B cell (primary cell): Measurements from ENCODE around the gene IFNLR1. TPM values are rescaled to one million over a fixed set of nuclear protein-coding genes. Genes with fewer than 3 reads are reported as not detected.

Source experiments
- ATAC-seq: fragments of 200-7000 bp; cut with Tn5 transposase; one replicate; pipeline ENCODE4 v1.10.0; 2021; ENCODE audit warnings: low read depth, mild to moderate bottlenecking, moderate number of reproducible peaks, moderate library complexity
- CTCF ChIA-PET: fragments of 350-600 bp; sonication (Branson Sonifier 250); formaldehyde crosslinking; loops from one replicate; lab custom pipeline; 2021; ENCODE audit warnings: antibody characterized with exemption, inconsistent platforms; lab: Charles Lee
- POLR2A ChIA-PET: fragments of 350-600 bp; sonication (Branson Sonifier 250); formaldehyde crosslinking; loops from one replicate; lab custom pipeline; 2021; ENCODE audit warnings: antibody characterized with exemption; lab: Charles Lee
- DNase-seq: peaks from one replicate; pipeline ENCODE4 v3.0.0; 2013
- H2AFZ ChIP-seq: 2 replicates; pipeline ENCODE4 v1.6.1; 2012; ENCODE audit warnings: mild to moderate bottlenecking, low read depth, low read length; ENCODE audit not compliant: insufficient read depth, poor library complexity, severe bottlenecking
- H3K27ac ChIP-seq, 2 donors: 1 replicate in 1 of 2; 2 replicates in 1 of 2; pipeline ENCODE4 v1.5.1; 2012 to 2013; ENCODE audit warnings: low read length in 2 of 2, mild to moderate bottlenecking in 2 of 2, moderate library complexity in 1 of 2
- H3K27me3 ChIP-seq, 4 experiments: fragments of 200-600 bp in 1 of 4; sonication (generic) in 1 of 4; replicated peaks in 1 of 4; 1 replicate in 2 of 4; 2 replicates in 2 of 4; pipeline versions ENCODE4 v1.6.1 to v1.7.0; 2013 to 2016; ENCODE audit warnings: low read length in 3 of 4, mild to moderate bottlenecking in 2 of 4, mixed read lengths in 1 of 4, moderate library complexity in 1 of 4; ENCODE audit not compliant: insufficient read depth in 4 of 4, control insufficient read depth in 3 of 4; ENCODE audit errors: control extremely low read depth in 1 of 4
- H3K36me3 ChIP-seq, 2 experiments: replicated peaks in 1 of 2; 1 replicate in 1 of 2; 2 replicates in 1 of 2; pipeline versions ENCODE4 v1.6.1 to v1.7.1; 2013; ENCODE audit warnings: low read length in 1 of 2; ENCODE audit not compliant: insufficient read depth in 2 of 2, control insufficient read depth in 1 of 2; ENCODE audit errors: control extremely low read depth in 1 of 2, extremely low read depth in 1 of 2
- H3K4me1 ChIP-seq, 2 donors: fragments of 200-600 bp in 1 of 2; sonication (generic) in 1 of 2; 1 replicate in 1 of 2; 2 replicates in 1 of 2; pipeline versions ENCODE4 v1.5.1 to v1.6.1; 2013 to 2017; ENCODE audit warnings: low read length in 2 of 2; ENCODE audit not compliant: control insufficient read depth in 2 of 2, insufficient read depth in 2 of 2
- H3K4me2 ChIP-seq: replicated peaks from 2 replicates; pipeline ENCODE3; 2012; ENCODE audit warnings: mild to moderate bottlenecking, low read depth, low read length; ENCODE audit not compliant: poor library complexity, severe bottlenecking
- H3K4me3 ChIP-seq, 5 experiments: fragments of 200-600 bp in 1 of 5; sonication (generic) in 1 of 5; 1 replicate in 3 of 5; 2 replicates in 2 of 5; pipeline versions ENCODE4 v1.5.1 to v1.7.0; 2011 to 2016; ENCODE audit warnings: low read length in 4 of 5, mild to moderate bottlenecking in 4 of 5, low read depth in 2 of 5, control low read depth in 1 of 5, moderate library complexity in 1 of 5; ENCODE audit not compliant: insufficient read depth in 1 of 5; ENCODE audit errors: control extremely low read depth in 1 of 5, extremely low read depth in 1 of 5
- H3K79me2 ChIP-seq: fragments of 200-600 bp; sonication (generic); one replicate; pipeline ENCODE4 v1.6.0; 2016; ENCODE audit warnings: low read length; ENCODE audit not compliant: control insufficient read depth, insufficient read depth
- H3K9ac ChIP-seq: fragments of 200-600 bp; sonication (generic); 2 replicates; pipeline ENCODE4 v1.6.1; 2017; ENCODE audit warnings: mild to moderate bottlenecking, low read length, moderate library complexity
- H3K9me3 ChIP-seq, 3 donors: one replicate each; pipeline versions ENCODE4 v1.6.1 to v1.7.1; 2013; ENCODE audit warnings: low read length in 2 of 3; ENCODE audit not compliant: control insufficient read depth in 2 of 3, insufficient read depth in 1 of 3; ENCODE audit errors: control extremely low read depth in 1 of 3
- H4K20me1 ChIP-seq: 2 replicates; pipeline ENCODE4 v1.6.0; 2012; ENCODE audit warnings: mild to moderate bottlenecking, low read length; ENCODE audit not compliant: insufficient read depth, control insufficient read depth, poor library complexity, severe bottlenecking
- H3K27ac Mint-ChIP-seq: one replicate; pipeline ENCODE4 v1.8.0; 2021; ENCODE audit warnings: mixed read lengths
- H3K27me3 Mint-ChIP-seq: one replicate; pipeline ENCODE4 v1.8.0; 2021; ENCODE audit warnings: mixed read lengths
- H3K4me1 Mint-ChIP-seq: one replicate; pipeline ENCODE4 v1.8.0; 2021; ENCODE audit warnings: mixed read lengths
- H3K4me3 Mint-ChIP-seq: one replicate; pipeline ENCODE4 v1.8.0; 2021; ENCODE audit warnings: mixed read lengths
- H3K9me3 Mint-ChIP-seq: one replicate; pipeline ENCODE4 v1.8.0; 2022; ENCODE audit warnings: mixed read lengths; ENCODE audit not compliant: insufficient read depth
- EZH2 ChIP-seq: IDR thresholded peaks from 2 replicates; pipeline ENCODE4 v1.6.1; 2012; ENCODE audit warnings: borderline replicate concordance, low read depth, mild to moderate bottlenecking, moderate library complexity, low read length; ENCODE audit not compliant: insufficient read depth, poor library complexity, severe bottlenecking
- WGBS: methylation state at CpG from one replicate; pipeline ENCODE4 v1.1.5; 2013; ENCODE audit warnings: missing lambda C conversion rate; ENCODE audit not compliant: insufficient coverage; 5-methylcytosine and 5-hydroxymethylcytosine counted together
- intact Hi-C: fragments of 100-400 bp; cut with micrococcal nuclease; formaldehyde crosslinking; loops from one replicate; pipeline ENCODE4 v1.10.0; 2022
- polyA plus RNA-seq: library from polyadenylated mRNA; depleted of rRNA; stranded (reverse); fragments of >200 nt; gene quantifications from 2 replicates; pipeline ENCODE4 v1.2.3, GENCODE V29; 2012
- total RNA-seq, 2 donors: library from RNA; stranded (reverse); fragments of 120-200 nt in 1 of 2; gene quantifications; 1 replicate in 1 of 2; 2 replicates in 1 of 2; pipeline versions ENCODE4 v1.2.3 to v1.2.4, GENCODE V29; 2013 to 2022
- TF ChIP-seq, protein P1 (sequence below): fragments of 200-600 bp; IDR thresholded peaks from one replicate; pipeline ENCODE4 v1.8.0; 2022; ENCODE audit warnings: antibody characterized with exemption, mild to moderate bottlenecking

The IFNLR1 gene
- total and polyA plus RNA-seq, 2 donors (not counting 1 experiment from before 2014, with no cell fraction given), result 14.7 to 39.7 TPM

GRCh38 chr1:24108334-24109165, 78.5 kb downstream of the IFNLR1 start:
- H3K9me3 ChIP-seq, result no peaks in the 10 kb centered on the region
- H3K79me2 ChIP-seq, result no peaks in the 10 kb centered on the region
- peak overlapping the region; percentile 26 for H3K27ac Mint-ChIP-seq
- no peak overlapping the region for H3K4me2 ChIP-seq
- H3K9ac ChIP-seq, result no peak overlapping the region
- no peaks in the 10 kb centered on the region for H3K36me3 ChIP-seq
- DNase-seq (no peak), ATAC-seq (no peak)
- peaks cover 8% of the 10 kb centered on the region for H3K4me1 Mint-ChIP-seq
- no peak overlapping the region for H3K27ac ChIP-seq
- no peak for TF ChIP-seq EZH2
- TF ChIP-seq, protein P1, sequence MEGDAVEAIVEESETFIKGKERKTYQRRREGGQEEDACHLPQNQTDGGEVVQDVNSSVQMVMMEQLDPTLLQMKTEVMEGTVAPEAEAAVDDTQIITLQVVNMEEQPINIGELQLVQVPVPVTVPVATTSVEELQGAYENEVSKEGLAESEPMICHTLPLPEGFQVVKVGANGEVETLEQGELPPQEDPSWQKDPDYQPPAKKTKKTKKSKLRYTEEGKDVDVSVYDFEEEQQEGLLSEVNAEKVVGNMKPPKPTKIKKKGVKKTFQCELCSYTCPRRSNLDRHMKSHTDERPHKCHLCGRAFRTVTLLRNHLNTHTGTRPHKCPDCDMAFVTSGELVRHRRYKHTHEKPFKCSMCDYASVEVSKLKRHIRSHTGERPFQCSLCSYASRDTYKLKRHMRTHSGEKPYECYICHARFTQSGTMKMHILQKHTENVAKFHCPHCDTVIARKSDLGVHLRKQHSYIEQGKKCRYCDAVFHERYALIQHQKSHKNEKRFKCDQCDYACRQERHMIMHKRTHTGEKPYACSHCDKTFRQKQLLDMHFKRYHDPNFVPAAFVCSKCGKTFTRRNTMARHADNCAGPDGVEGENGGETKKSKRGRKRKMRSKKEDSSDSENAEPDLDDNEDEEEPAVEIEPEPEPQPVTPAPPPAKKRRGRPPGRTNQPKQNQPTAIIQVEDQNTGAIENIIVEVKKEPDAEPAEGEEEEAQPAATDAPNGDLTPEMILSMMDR, result no peak
- WGBS, result 87% methylated on average over 21 of the region's 22 CpGs
- H4K20me1 ChIP-seq, result no peaks in the 10 kb centered on the region
- ChIA-PET POLR2A (no interaction called here), CTCF (no interaction called here)
- H3K4me3 ChIP-seq, result no peak overlapping the region
- no peak overlapping the region for H2AFZ ChIP-seq
- intact Hi-C loops, result no loop called here
- no peak overlapping the region for H3K4me3 Mint-ChIP-seq
- H3K9me3 Mint-ChIP-seq, result no peaks in the 10 kb centered on the region
- H3K27me3 ChIP-seq, result peaks cover 0 to 11% (median 2%) of the 10 kb centered on the region in 4 experiments
- H3K27me3 Mint-ChIP-seq, result peaks cover 9% of the 10 kb centered on the region
- H3K4me1 ChIP-seq, result peaks cover 5 to 8% of the 10 kb centered on the region in 2 donors

DNA sequence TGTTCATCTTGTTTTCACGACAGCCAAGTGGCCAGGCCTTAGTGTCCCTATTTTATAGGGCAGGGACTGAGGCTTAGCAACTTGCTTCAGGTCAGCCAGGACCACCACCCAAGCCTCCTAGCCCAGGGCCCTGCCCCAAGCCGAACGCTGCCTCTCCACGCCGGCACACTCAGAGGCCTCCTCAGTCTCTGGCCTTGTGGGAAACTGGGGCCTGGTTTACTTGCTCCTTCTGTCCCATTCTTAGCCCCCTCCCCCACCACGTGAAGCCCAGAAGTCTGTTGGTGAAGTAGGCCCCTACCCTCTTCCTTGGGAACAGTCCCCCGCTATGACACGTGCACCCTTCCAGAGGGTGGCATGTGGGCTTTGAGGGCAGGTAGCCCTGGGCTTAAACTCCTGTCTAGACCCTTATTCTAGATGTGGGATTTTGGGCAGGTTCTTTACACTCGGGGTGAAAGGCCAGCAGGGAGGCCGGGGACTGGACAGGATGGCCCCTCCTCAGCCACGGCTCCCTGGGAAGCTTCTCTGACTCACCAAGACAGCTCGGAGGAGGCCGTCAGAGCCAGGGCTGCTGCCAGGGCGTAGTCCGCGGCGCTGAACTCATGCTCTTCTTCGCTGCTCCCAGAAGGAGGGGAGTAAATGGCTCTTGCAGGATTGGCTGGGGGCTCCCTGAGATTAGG, 79.5 kb downstream of the IFNLR1 start:
- Histone ChIP-seq H3K9ac (no peak overlapping the region), H3K4me3 (no peak overlapping the region), H4K20me1 (no peaks in the 10 kb centered on the region), H2AFZ (no peak overlapping the region), H3K79me2 (no peaks in the 10 kb centered on the region), H3K36me3 (no peaks in the 10 kb centered on the region), H3K9me3 (no peaks in the 10 kb centered on the region), H3K27ac (no peak overlapping the region), H3K4me2 (no peak overlapping the region), H3K27me3 (peaks cover 0 to 7% (median 1%) of the 10 kb centered on the region in 4 experiments), H3K4me1 (peaks cover 5 to 7% of the 10 kb centered on the region in 2 donors)
- no peak overlapping the region for H3K27ac Mint-ChIP-seq
- ChIA-PET POLR2A (no interaction called here), CTCF (no interaction called here)
- H3K27me3 Mint-ChIP-seq, result peaks cover 5% of the 10 kb centered on the region
- no peak for TF ChIP-seq EZH2
- TF ChIP-seq, protein P1, result no peak
- H3K4me3 Mint-ChIP-seq, result no peak overlapping the region
- H3K9me3 Mint-ChIP-seq, result no peaks in the 10 kb centered on the region
- ATAC-seq (no peak), DNase-seq (no peak)
- peaks cover 6% of the 10 kb centered on the region for H3K4me1 Mint-ChIP-seq
- 95% methylated on average over 16 of the region's 18 CpGs for WGBS
- intact Hi-C loops, result no loop called here
